Right renal pelvis (tissue), 4 donors: ENCODE measurements around the gene GOLGA6A. TPM values are rescaled to one million over a fixed set of nuclear protein-coding genes. Genes with fewer than 3 reads are reported as not detected.

Experiments
- DNase-seq, 4 donors: peaks; one replicate each; pipeline ENCODE4 v3.0.0-alpha.2; 2013; ENCODE audit warnings: low read depth in 4 of 4, low spot score in 3 of 4, missing footprints in 1 of 4
- polyA plus RNA-seq, 4 donors: library from polyadenylated mRNA; unstranded; fragments of 120-200 nt; gene quantifications; one replicate each; pipeline ENCODE4 v1.2.1, GENCODE V29; 2013; ENCODE audit not compliant: insufficient read length in 4 of 4

The GOLGA6A gene
- polyA plus RNA-seq, 4 donors: 0.06 to 0.18 (median 0.09) TPM; not detected in 1

DNA sequence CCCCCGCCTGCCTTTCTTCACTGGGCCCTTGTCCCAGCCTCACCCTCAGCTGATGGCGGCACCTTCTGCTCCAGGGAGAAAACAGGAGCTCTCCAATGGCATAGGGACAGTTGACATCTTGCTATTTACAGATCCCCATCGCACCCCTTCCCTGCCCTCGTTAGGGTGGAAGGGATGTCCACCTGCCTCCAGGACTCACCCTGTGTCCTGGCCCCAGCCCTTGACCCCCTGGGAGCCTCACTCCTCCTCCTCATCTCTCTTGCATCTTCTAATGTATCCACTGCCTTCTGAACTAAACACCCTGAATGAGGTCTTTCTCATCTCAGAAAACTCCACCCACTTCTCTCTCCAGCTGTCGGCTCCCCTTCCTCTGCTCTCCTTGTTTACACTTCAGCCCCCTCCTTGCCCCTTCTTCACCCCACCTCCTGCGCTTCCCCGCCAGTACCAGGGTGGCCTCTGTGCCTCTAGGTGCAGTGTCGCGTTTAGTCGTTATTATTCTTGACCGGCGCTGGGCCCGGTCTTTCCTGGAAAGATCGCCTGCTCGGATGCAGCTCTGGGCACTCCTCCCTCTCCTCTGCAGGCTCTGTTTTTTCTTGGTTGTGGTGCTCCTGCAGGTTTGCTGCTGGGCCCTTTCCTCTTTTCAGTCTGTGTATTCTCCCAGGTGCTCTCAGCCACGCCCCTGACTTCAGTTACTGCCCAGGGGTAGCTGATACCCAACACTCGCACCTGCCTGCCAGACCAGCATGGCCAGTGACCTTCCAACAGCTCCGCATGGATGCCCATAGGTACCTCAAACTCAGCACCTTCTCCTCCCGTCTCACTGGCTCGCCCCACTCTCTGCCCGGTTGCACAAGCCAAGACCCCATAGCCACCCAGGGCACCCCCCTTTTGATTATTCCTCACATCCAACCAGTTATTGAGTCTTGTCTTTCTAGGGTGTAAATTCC is 44.9 kb downstream of the GOLGA6A start:
- no peak for DNase-seq

DNA sequence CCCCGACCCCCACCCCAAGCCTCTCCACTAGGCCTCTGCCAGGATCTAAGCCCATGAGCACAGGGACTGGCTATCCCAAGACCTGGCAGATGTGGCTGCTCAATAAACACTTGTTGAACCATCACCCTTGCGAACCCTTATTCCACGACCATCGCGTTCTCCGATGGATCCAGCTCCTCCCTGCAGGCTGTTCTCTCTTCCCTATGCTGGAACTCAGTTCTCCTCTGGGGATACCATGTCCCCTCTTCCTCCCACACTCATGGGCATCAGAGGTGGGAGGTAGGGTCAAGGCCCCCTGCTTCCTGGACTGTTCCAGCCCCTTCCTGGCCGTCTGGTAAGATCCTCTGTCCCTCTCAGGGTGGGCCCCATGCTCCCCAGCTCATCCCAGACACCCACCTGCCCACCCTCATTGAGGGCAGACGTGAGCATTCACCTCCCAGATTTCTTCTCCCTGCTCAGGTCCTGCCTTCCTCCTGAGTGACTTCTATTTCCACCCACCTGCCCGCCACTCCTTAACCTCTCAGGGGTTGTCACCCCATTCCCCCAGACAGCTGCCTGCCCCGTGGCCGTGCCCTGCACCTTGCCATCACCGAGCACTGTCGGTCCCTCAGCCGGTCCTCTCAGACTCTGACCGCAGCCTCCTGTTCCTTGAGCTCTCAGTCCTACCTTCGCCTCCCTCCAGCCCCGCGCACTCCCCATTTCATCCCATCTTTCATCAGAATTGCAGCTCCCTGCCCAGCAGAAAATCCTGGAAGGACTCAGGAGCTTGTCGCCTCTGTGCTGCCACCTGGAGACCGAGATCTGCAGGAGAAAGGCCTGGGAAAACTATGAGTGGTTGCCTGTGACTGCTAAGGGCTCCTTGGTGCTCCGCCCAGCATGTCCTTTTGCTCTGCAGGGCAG is 45.8 kb downstream of the GOLGA6A start:
- peak; percentile 35 to 59 (median 39) for DNase-seq

DNA sequence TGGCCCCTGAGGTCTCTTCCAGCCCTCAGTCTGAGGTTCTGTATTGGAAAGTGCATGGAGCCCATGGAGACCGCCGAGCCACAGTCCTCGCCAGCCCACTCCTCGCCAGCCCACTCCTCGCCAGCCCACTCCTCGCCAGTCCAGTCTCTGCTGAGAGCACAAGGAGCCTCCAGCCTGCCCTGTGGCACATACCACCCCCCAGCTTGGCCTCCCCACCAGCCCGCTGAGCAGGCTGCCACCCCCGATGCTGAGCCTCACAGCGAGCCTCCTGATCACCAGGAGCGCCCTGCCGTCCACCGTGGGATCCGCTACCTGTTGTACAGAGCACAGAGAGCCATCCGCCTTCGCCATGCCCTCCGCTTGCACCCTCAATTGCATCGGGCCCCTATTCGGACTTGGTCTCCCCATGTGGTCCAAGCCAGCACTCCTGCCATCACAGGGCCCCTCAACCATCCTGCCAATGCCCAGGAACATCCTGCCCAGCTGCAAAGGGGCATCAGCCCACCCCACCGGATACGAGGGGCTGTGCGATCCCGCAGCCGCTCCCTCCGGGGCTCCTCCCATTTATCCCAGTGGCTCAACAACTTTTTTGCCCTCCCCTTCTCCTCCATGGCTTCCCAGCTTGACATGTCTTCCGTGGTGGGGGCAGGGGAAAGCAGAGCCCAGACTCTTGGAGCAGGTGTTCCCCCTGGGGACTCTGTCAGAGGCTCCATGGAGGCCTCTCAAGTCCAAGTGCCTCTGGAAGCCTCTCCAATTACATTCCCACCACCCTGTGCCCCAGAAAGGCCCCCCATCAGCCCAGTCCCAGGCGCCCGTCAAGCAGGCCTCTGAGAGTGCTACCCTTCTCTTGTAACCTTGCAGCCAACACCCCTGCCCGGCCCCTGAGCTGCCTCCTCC is 47.0 kb downstream of the GOLGA6A start:
- DNase-seq: no peak

DNA sequence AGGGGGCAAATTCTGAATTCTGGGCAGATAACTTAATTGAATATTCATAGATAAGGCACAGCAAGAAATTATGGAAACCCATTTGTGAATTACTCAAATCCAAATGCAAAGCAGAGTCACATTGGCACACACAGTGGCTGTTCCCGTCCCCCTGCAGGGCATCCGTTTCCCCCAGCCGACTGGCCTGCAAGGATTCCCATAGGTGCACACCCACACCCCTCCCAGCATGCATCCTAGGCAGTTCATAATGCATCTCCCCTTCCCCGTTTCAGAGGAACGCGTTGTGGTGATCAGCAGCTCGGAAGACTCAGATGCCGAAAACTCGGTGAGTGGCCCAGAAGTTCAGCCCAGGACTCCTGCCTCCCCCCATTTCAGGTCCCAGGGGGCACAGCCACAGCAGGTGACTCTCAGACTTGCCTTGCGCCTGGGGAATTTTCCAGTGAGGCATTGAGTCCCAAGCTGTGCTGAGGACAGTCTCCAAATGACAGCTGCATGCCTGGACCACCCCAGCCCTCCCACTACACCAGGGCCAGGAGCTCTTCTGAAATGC is 48.1 kb downstream of the GOLGA6A start:
- no peak for DNase-seq

DNA sequence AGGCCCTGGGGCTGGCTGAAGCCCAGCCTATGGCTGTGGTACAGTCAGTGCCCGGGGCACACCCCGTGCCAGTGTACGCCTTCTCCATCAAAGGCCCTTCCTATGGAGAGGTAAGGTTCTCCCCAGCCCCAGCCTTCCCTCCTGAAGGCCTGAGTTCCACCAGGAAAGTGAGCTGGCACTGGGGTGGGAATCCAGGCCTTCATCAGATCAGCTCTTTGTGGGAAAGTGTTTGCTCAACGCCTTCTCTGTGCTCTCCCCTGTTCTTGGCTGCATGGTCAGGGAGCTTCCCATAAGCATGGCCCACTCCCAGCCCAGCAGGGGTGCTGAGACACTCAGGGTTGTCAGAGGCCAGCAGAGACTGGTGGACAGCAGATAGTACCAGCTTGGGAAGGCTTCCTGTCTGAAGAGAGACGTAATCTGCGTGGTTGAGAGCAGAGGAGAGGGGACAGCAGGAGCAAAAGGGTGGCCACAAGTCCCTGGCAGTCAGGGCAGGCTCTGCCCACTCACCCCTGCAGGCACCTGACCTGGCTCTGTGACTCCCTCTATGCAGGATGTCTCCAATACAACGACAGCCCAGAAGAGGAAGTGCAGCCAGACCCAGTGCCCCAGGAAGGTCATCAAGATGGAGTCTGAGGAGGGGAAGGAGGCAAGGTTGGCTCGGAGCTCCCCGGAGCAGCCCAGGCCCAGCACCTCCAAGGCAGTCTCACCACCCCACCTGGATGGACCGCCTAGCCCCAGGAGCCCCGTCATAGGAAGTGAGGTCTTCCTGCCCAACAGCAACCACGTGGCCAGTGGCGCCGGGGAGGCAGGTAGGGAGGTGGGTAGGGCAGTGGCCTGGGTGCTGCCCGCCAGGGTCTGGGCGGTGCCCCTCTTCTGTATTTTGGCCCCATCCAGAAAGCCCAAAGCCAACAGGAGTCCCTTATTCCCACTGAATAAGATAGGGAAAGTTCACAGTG is 49.5 kb downstream of the GOLGA6A start:
- DNase-seq: no peak

DNA sequence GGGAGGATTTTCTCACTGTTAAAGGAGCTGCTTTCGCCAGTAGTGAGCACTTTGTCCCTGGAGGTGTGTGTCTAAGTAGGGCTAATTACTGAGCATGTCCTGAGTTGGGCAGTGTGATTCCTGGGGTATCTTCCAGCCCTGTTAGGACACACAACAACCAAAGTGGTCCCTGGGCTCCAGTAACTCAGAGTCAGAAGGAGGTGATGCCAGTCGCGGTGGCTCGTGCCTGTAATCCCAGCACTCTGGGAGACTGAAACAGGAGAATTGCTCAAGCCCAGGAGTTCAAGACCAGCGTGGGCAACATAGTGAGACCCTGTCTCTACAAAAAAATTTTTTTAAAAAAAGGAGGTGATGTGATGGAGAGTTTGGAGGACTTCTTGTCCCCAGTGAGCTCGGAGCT is 50.3 kb downstream of the GOLGA6A start:
- no peak for DNase-seq

DNA sequence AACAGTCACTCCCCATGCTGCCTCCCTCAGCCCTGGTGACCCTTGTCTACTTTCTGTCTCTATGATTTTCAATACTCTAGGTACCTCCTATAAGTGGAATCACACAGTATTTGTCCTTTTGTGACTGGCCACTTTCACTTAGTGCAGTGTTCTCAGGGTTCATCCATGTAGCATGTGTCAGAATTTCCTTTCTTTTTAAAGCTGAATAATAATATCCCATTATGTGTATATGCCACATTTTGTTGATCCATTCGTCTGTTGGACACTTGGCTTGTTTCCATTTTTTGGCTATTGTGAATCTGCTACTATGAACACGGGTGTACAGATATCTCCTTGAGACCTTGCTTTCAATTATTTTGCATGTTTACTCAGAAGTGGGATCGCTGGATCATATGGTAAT is 53.7 kb downstream of the GOLGA6A start:
- no peak for DNase-seq

DNA sequence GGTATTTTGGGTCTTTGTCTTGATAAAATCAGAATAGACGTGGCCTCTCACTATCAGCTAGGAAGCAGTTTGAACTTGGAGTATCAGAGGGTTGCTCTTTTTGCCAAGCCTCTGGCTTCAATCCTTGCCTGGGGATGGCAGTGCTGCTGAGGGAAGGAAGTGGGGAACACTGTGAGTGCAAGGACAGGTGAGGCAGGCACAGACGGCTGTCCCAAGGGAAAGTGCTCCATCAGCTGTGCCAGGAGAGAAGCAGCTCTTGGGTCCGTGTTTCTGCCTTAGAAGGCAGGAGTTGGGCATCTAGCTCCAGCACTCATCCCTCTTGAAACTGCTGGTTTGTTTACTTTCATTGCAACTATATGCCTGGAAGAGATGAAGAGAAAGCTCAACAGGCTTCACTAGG is 54.7 kb downstream of the GOLGA6A start:
- DNase-seq: no peak

DNA sequence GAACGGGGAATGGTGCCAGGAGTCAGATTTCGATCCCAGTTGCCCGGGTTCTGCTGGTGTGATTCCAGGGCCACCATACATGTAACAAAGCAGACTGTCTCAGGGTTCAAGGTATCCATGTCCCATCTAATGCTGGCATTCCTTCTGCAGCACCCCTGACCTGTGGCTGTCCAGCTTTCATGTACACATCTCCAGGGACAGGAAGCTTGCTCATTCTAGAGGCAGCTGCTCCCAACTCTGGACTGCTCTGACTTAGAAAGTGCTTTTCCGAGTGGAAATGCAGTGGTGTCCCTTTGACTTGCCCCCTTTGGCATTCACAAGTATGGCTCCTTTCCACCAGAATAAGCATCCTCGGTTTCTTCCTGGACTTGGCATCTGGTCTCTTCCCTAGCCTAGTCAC is 56.9 kb downstream of the GOLGA6A start:
- no peak for DNase-seq

DNA sequence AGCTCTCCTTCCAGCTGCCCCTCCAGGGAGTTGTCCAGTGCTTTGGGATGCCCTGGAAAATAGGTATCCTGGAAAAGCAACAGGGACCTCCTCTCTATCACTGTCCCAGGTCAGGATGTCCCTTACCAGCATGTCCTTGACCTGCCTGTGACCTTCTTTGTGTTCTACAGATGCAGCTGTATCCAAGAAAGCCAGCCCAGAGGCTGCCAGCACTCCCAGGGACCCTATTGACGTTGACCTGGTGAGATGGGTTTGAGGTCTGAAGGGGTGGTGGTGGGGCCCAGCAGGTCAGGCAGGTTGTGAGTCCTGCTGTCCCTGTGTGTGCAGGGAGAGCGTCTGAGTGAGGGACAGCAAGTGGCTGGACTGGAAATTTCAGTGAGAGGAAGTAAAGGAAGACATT is 57.7 kb downstream of the GOLGA6A start:
- DNase-seq: no peak

DNA sequence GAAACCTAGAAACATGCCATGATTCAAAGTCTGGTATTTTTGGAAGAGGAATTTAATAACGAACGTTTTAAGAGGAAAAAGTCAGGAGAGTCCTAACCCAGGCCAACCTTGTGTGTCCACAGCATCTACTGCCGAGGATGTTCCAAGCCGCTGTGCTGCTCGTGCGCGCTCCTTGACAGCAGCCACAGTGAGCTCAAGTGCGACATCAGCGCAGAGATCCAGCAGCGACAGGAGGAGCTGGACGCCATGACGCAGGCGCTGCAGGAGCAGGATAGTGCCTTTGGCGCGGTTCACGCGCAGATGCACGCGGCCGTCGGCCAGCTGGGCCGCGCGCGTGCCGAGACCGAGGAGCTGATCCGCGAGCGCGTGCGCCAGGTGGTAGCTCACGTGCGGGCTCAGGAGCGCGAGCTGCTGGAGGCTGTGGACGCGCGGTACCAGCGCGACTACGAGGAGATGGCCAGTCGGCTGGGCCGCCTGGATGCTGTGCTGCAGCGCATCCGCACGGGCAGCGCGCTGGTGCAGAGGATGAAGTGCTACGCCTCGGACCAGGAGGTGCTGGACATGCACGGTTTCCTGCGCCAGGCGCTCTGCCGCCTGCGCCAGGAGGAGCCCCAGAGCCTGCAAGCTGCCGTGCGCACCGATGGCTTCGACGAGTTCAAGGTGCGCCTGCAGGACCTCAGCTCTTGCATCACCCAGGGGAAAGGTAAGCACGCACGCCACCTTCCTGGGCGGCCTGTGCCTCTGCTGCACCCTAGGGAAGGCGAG is 59.5 kb downstream of the GOLGA6A start:
- DNase-seq: no peak

Other genes with a start within 250 kb of the GOLGA6A start
- gene TBC1D21, start 209.0 kb downstream of the GOLGA6A start, polyA plus RNA-seq: not detected
- 10 to 100 TPM; 80.8 to 86.6 (median 85.0) TPM for gene LOXL1, start 156.1 kb downstream of the GOLGA6A start, polyA plus RNA-seq
- 10 to 100 TPM in 3 of 4 donors, 1 to 10 TPM in 1; 8.9 to 16.8 (median 11.5) TPM for gene STOML1, start 90.3 kb downstream of the GOLGA6A start, polyA plus RNA-seq
- gene PML, start 87.8 kb downstream of the GOLGA6A start, polyA plus RNA-seq: 10 to 100 TPM; 24.3 to 34.1 (median 29.5) TPM
- gene ISLR2, start 48.0 kb upstream of the GOLGA6A start, polyA plus RNA-seq: 1 to 10 TPM in 1 of 4 donors, under 1 TPM in 3; 0.57 to 1.5 (median 0.72) TPM
- gene ISLR, start 91.2 kb upstream of the GOLGA6A start, polyA plus RNA-seq: 10 to 100 TPM; 50.5 to 72.9 (median 61.8) TPM
- 10 to 100 TPM; 25.6 to 36.8 (median 33.1) TPM for gene STRA6, start 120.2 kb upstream of the GOLGA6A start, polyA plus RNA-seq
- 1 to 10 TPM; 3.9 to 6.2 (median 5.2) TPM for gene CCDC33, start 153.8 kb upstream of the GOLGA6A start, polyA plus RNA-seq